Calu3 (cell line): ENCODE results near the gene CCM2L. TPM values are rescaled to one million over a fixed set of nuclear protein-coding genes. Genes with fewer than 3 reads are reported as not detected.

ENCODE experiments used
- BruUV-seq: library from RNA; stranded (reverse); fragments of 400-500 nt; replicated peaks from 2 replicates; lab custom pipeline; 2021; lab: Mats Ljungman, UMichigan
- CTCF ChIA-PET: fragments of 300-600 bp; sonication (Branson Sonifier 250); formaldehyde crosslinking; loops from one replicate; lab custom pipeline; 2022; ENCODE audit warnings: antibody characterized with exemption; lab: Charles Lee
- DNase-seq: peaks from one replicate; pipeline ENCODE4 v3.0.0; 2022
- H3K27ac Mint-ChIP-seq: one replicate; pipeline ENCODE4 v1.8.0; 2022; ENCODE audit warnings: mixed read lengths; ENCODE audit not compliant: unreplicated experiment
- H3K27me3 Mint-ChIP-seq: one replicate; pipeline ENCODE4 v1.8.0; 2022; ENCODE audit warnings: mixed read lengths; ENCODE audit not compliant: unreplicated experiment
- H3K36me3 Mint-ChIP-seq: one replicate; pipeline ENCODE4 v1.8.0; 2022; ENCODE audit warnings: mild to moderate bottlenecking, moderate library complexity, mixed read lengths; ENCODE audit not compliant: insufficient read depth, unreplicated experiment
- H3K4me1 Mint-ChIP-seq: one replicate; pipeline ENCODE4 v1.8.0; 2022; ENCODE audit warnings: mild to moderate bottlenecking, low read depth, mixed read lengths; ENCODE audit not compliant: unreplicated experiment
- H3K4me3 Mint-ChIP-seq: one replicate; pipeline ENCODE4 v1.8.0; 2022; ENCODE audit warnings: mild to moderate bottlenecking, low read depth, moderate library complexity, mixed read lengths; ENCODE audit not compliant: unreplicated experiment
- H3K9me3 Mint-ChIP-seq: one replicate; pipeline ENCODE4 v1.8.0; 2022; ENCODE audit warnings: low read depth, mixed read lengths; ENCODE audit not compliant: unreplicated experiment
- intact Hi-C: fragments of 100-400 bp; cut with micrococcal nuclease; formaldehyde crosslinking; loops from one replicate; pipeline ENCODE4 v1.10.0; 2022; ENCODE audit not compliant: unreplicated experiment
- total RNA-seq: library from RNA; stranded (reverse); gene quantifications from 2 replicates; pipeline ENCODE4 v1.2.3, GENCODE V29; 2022
- TF ChIP-seq, protein P1 (sequence below): fragments of 200-600 bp; IDR thresholded peaks from one replicate; pipeline ENCODE4 v1.8.0; 2022; ENCODE audit warnings: antibody characterized with exemption; ENCODE audit not compliant: unreplicated experiment

Gene CCM2L
- total RNA-seq, 1 experiment from 2014 or later = not detected

- BruUV-seq = no TSS peak
- peaks cover 32% of the 10 kb centered on the region for H3K27me3 Mint-ChIP-seq
- no peaks in the 10 kb centered on the region for H3K36me3 Mint-ChIP-seq
- H3K4me3 Mint-ChIP-seq = no peak overlapping the region
- no peaks in the 10 kb centered on the region for H3K9me3 Mint-ChIP-seq
- CTCF ChIA-PET = interaction anchor here (0.6 to 1.0 kb wide), 3 partner anchors 10 to 127 kb away, joined by 3 to 8 read pairs (median 5); no protein-coding TSS in a partner anchor
- no peak overlapping the region for H3K27ac Mint-ChIP-seq
- intact Hi-C loops = no loop called here
- DNase-seq = no peak
- TF ChIP-seq, protein P1, sequence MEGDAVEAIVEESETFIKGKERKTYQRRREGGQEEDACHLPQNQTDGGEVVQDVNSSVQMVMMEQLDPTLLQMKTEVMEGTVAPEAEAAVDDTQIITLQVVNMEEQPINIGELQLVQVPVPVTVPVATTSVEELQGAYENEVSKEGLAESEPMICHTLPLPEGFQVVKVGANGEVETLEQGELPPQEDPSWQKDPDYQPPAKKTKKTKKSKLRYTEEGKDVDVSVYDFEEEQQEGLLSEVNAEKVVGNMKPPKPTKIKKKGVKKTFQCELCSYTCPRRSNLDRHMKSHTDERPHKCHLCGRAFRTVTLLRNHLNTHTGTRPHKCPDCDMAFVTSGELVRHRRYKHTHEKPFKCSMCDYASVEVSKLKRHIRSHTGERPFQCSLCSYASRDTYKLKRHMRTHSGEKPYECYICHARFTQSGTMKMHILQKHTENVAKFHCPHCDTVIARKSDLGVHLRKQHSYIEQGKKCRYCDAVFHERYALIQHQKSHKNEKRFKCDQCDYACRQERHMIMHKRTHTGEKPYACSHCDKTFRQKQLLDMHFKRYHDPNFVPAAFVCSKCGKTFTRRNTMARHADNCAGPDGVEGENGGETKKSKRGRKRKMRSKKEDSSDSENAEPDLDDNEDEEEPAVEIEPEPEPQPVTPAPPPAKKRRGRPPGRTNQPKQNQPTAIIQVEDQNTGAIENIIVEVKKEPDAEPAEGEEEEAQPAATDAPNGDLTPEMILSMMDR = no peak
- H3K4me1 Mint-ChIP-seq = no peaks in the 10 kb centered on the region
Observed at GRCh38 chr20:31979713-31980426, 30.4 kb upstream of the CCM2L start.

GRCh38 chr20:31981784-31982183 lies 28.5 kb upstream of the CCM2L start:
- Mint-ChIP-seq H3K27me3 (peaks cover 14% of the 10 kb centered on the region), H3K4me3 (no peak overlapping the region), H3K36me3 (no peaks in the 10 kb centered on the region), H3K9me3 (no peaks in the 10 kb centered on the region), H3K27ac (no peak overlapping the region), H3K4me1 (no peaks in the 10 kb centered on the region)
- no TSS peak for BruUV-seq
- intact Hi-C loops = no loop called here
- CTCF ChIA-PET = interaction anchor here (0.8 kb wide), 1 partner anchor 36 kb away, joined by 3 read pairs; no protein-coding TSS in a partner anchor
- TF ChIP-seq, protein P1 = no peak
- DNase-seq = no peak

- intact Hi-C loops = no loop called here
- Mint-ChIP-seq H3K36me3 (no peaks in the 10 kb centered on the region), H3K4me1 (no peaks in the 10 kb centered on the region), H3K27ac (no peak overlapping the region), H3K9me3 (no peaks in the 10 kb centered on the region), H3K27me3 (no peaks in the 10 kb centered on the region), H3K4me3 (no peak overlapping the region)
- no peak for DNase-seq
- BruUV-seq = no TSS peak
- CTCF ChIA-PET = interaction anchor here (0.6 kb wide), 1 partner anchor 29 kb away, joined by 3 read pairs; no protein-coding TSS in a partner anchor
- TF ChIP-seq, protein P1 = no peak
Observed at GRCh38 chr20:31984981-31985471, 25.2 kb upstream of the CCM2L start.

GRCh38 chr20:31987744-31988143 lies 22.5 kb upstream of the CCM2L start:
- BruUV-seq = no TSS peak
- H3K4me3 Mint-ChIP-seq = no peak overlapping the region
- no peaks in the 10 kb centered on the region for H3K36me3 Mint-ChIP-seq
- CTCF ChIA-PET = interaction anchor here (1.2 to 1.7 kb wide), 2 partner anchors 15 to 30 kb away, joined by 3 to 6 read pairs; no protein-coding TSS in a partner anchor
- TF ChIP-seq, protein P1 = no peak
- H3K4me1 Mint-ChIP-seq = no peaks in the 10 kb centered on the region
- no peak for DNase-seq
- no peak overlapping the region for H3K27ac Mint-ChIP-seq
- intact Hi-C loops = no loop called here
- no peaks in the 10 kb centered on the region for H3K9me3 Mint-ChIP-seq
- peaks cover 19% of the 10 kb centered on the region for H3K27me3 Mint-ChIP-seq
